Measurements from ENCODE around the gene CHTF8.

DNA sequence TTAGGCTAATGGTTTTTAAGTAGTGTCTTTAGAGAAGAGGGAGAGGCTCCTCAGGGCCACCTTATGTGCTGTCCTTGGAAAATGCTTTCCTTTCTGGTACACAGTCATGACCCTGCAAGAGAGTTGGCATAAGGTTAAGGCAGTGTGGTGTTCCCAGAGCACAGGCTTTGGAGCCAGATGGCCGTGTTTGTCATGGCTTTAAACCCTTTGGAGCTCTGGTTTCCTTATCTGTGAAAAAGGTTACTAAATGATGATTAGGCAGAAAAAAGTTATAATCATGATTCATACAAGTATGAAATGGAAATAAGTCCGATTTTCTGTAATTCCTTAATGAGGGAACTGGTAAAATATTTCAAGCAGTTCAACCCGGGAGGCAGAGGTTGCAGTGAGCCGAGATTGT lies 13.3 kb upstream of the CHTF8 start:
- TF ChIP-seq POLR2AphosphoS5 (IDR thresholded peaks at IDR 0.05; ENCODE audit: low read depth, low read length): no peak
- no peak for TF ChIP-seq TAF1 (IDR thresholded peaks at IDR 0.05; ENCODE audit: low read depth, low read length)
